ENCODE results near the gene DNAH8. TPM values are rescaled to one million over a fixed set of nuclear protein-coding genes. Genes with fewer than 3 reads are reported as not detected.

The DNAH8 gene
- total RNA-seq, 1 experiment from 2014 or later = not detected

DNA sequence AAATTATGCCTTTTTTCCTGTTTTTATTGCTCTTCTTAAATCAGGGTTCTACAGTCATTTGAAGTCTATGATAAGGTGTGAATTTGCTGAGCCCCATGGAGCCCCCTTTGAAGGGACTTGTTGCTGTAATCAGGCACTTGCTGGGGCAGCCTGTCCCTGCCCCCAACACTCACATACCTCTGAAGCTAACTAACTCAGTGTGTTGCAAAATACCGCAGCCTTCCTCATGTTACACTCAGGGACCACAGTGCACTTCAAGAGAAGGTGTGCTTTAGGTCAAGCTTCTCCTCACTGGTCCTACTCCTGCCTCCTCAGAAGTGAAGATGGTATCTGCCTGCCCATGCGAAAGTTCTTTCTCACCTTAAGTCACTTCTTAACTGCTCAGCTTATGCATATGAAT, 267.4 kb downstream of the DNAH8 start:
- TF ChIP-seq, protein P1, sequence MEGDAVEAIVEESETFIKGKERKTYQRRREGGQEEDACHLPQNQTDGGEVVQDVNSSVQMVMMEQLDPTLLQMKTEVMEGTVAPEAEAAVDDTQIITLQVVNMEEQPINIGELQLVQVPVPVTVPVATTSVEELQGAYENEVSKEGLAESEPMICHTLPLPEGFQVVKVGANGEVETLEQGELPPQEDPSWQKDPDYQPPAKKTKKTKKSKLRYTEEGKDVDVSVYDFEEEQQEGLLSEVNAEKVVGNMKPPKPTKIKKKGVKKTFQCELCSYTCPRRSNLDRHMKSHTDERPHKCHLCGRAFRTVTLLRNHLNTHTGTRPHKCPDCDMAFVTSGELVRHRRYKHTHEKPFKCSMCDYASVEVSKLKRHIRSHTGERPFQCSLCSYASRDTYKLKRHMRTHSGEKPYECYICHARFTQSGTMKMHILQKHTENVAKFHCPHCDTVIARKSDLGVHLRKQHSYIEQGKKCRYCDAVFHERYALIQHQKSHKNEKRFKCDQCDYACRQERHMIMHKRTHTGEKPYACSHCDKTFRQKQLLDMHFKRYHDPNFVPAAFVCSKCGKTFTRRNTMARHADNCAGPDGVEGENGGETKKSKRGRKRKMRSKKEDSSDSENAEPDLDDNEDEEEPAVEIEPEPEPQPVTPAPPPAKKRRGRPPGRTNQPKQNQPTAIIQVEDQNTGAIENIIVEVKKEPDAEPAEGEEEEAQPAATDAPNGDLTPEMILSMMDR (IDR thresholded peaks at IDR 0.05; ENCODE audit: unreplicated experiment) = no peak
- Mint-ChIP-seq H3K27ac (ENCODE audit: low read depth, unreplicated experiment) (no peak overlapping the region), H3K9me3 (ENCODE audit: unreplicated experiment) (no peaks in the 10 kb centered on the region), H3K27me3 (ENCODE audit: insufficient read depth, unreplicated experiment) (peaks cover 53% of the 10 kb centered on the region), H3K4me3 (ENCODE audit: unreplicated experiment) (no peak overlapping the region), H3K36me3 (ENCODE audit: insufficient read depth, unreplicated experiment) (no peaks in the 10 kb centered on the region), H3K4me1 (ENCODE audit: insufficient read depth, unreplicated experiment) (no peaks in the 10 kb centered on the region)
- BruUV-seq (replicated peaks) = no TSS peak
- POLR2A ChIA-PET = no interaction called here
- intact Hi-C loops (cut with micrococcal nuclease) = no loop called here
- DNase-seq (ENCODE audit: unreplicated experiment) = peak; percentile 14
- CTCF ChIA-PET = interaction anchor here (0.6 to 2.0 kb wide), 3 partner anchors 10 to 321 kb away, joined by 3 to 13 read pairs (median 3); no protein-coding TSS in a partner anchor

DNA sequence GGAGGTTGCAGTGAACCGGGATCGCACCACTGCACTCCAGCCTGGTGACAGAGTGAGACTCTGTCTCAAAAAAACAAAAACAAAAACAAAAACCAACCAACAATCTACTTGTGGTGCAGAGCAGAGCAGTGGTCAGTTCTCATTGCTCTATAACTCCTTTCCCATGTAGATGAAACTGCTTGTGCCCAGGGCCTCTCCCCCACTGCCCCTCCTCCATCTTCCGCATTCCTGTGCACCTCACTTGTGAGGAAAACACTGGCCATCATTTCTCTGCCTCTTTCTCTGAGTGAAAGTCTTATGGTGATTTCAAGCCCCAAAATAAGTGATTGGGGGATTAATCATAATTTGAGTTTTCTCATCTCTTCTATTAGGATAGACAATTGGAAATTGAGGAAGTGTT, 269.6 kb downstream of the DNAH8 start:
- Mint-ChIP-seq H3K4me3 (ENCODE audit: unreplicated experiment) (no peak overlapping the region), H3K27me3 (ENCODE audit: insufficient read depth, unreplicated experiment) (peaks cover 31% of the 10 kb centered on the region), H3K27ac (ENCODE audit: low read depth, unreplicated experiment) (no peak overlapping the region), H3K36me3 (ENCODE audit: insufficient read depth, unreplicated experiment) (no peaks in the 10 kb centered on the region), H3K9me3 (ENCODE audit: unreplicated experiment) (no peaks in the 10 kb centered on the region), H3K4me1 (ENCODE audit: insufficient read depth, unreplicated experiment) (no peaks in the 10 kb centered on the region)
- no TSS peak for BruUV-seq (replicated peaks)
- ChIA-PET CTCF (interaction anchor here (1.0 to 1.4 kb wide), 2 partner anchors 12 to 112 kb away, joined by 3 to 4 read pairs; no protein-coding TSS in a partner anchor), POLR2A (no interaction called here)
- TF ChIP-seq, protein P1 (IDR thresholded peaks at IDR 0.05; ENCODE audit: unreplicated experiment) = no peak
- no peak for DNase-seq (ENCODE audit: unreplicated experiment)
- intact Hi-C loops (cut with micrococcal nuclease) = no loop called here

DNA sequence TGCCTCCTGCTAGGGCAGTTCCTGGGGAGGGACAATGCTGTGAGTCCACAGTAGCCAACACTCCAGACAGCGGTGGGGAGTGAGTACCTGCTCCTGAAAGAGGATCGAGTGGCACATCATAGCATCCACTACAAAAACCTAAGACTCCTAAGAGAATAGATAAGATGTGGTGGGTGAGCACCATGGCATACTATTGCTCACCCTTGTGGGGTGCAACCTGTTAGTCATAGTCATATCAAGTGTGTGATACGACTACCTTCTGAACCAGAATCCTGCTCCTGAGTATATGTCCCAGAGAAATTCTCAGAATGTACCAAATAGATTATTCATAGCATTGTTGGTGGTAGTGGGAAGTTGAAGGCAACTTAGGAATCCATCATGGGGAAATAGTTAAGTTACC, 270.7 kb downstream of the DNAH8 start:
- intact Hi-C loops (cut with micrococcal nuclease) = no loop called here
- BruUV-seq (replicated peaks) = no TSS peak
- no peak overlapping the region for H3K27ac Mint-ChIP-seq (ENCODE audit: low read depth, unreplicated experiment)
- no peak for DNase-seq (ENCODE audit: unreplicated experiment)
- H3K9me3 Mint-ChIP-seq (ENCODE audit: unreplicated experiment) = no peaks in the 10 kb centered on the region
- no peak overlapping the region for H3K4me3 Mint-ChIP-seq (ENCODE audit: unreplicated experiment)
- ChIA-PET CTCF (interaction anchor here (0.6 to 1.4 kb wide), 3 partner anchors 13 to 113 kb away, joined by 3 to 7 read pairs (median 4); no protein-coding TSS in a partner anchor), POLR2A (interaction anchor here (0.6 kb wide), 1 partner anchor 1765 kb away, joined by 4 read pairs; no protein-coding TSS in a partner anchor)
- H3K27me3 Mint-ChIP-seq (ENCODE audit: insufficient read depth, unreplicated experiment) = peaks cover 20% of the 10 kb centered on the region
- no peaks in the 10 kb centered on the region for H3K4me1 Mint-ChIP-seq (ENCODE audit: insufficient read depth, unreplicated experiment)
- TF ChIP-seq, protein P1 (IDR thresholded peaks at IDR 0.05; ENCODE audit: unreplicated experiment) = no peak
- H3K36me3 Mint-ChIP-seq (ENCODE audit: insufficient read depth, unreplicated experiment) = no peaks in the 10 kb centered on the region

DNA sequence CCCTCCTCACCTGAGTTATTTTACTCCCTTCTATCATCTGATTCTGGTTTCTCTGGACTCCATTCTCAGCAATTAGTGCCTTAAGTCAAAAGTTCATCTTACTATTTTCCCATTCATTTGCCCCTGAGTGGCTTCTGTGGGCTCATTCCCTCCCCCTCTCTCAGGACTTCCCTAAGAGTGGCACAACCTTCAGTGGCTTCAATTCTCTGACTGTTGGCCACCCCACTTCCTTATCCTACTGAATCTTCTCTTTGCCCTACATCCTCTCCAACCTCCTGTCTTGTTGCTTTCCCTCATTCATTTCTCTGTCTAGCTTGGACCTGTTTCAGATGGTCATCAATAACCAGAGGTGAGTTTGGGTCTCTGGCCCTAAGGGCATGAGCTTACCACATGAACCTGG, 272.4 kb downstream of the DNAH8 start:
- no peak for DNase-seq (ENCODE audit: unreplicated experiment)
- Mint-ChIP-seq H3K27ac (ENCODE audit: low read depth, unreplicated experiment) (no peak overlapping the region), H3K4me3 (ENCODE audit: unreplicated experiment) (no peak overlapping the region), H3K9me3 (ENCODE audit: unreplicated experiment) (no peaks in the 10 kb centered on the region), H3K27me3 (ENCODE audit: insufficient read depth, unreplicated experiment) (peaks cover 8% of the 10 kb centered on the region), H3K36me3 (ENCODE audit: insufficient read depth, unreplicated experiment) (no peaks in the 10 kb centered on the region), H3K4me1 (ENCODE audit: insufficient read depth, unreplicated experiment) (no peaks in the 10 kb centered on the region)
- TF ChIP-seq, protein P1 (IDR thresholded peaks at IDR 0.05; ENCODE audit: unreplicated experiment) = no peak
- ChIA-PET POLR2A (no interaction called here), CTCF (interaction anchor here (1.5 kb wide), 1 partner anchor 10 kb away, joined by 3 read pairs; no protein-coding TSS in a partner anchor)
- intact Hi-C loops (cut with micrococcal nuclease) = no loop called here
- BruUV-seq (replicated peaks) = no TSS peak

All from MCF 10A (cell line).